GM21447 (cell line): ENCODE measurements around the gene RUNX2.
"Not testable (repeated sequence)": the region's sequence is repeated elsewhere in the genome, so short reads cannot be mapped to it uniquely, and the experiment has no call there.

ENCODE experiments used
- ATAC-seq: cut with Tn5 transposase; IDR thresholded peaks from one replicate; pipeline ENCODE4 v1.9.1; 2021; ENCODE audit not compliant: unreplicated experiment

Gene RUNX2

DNA sequence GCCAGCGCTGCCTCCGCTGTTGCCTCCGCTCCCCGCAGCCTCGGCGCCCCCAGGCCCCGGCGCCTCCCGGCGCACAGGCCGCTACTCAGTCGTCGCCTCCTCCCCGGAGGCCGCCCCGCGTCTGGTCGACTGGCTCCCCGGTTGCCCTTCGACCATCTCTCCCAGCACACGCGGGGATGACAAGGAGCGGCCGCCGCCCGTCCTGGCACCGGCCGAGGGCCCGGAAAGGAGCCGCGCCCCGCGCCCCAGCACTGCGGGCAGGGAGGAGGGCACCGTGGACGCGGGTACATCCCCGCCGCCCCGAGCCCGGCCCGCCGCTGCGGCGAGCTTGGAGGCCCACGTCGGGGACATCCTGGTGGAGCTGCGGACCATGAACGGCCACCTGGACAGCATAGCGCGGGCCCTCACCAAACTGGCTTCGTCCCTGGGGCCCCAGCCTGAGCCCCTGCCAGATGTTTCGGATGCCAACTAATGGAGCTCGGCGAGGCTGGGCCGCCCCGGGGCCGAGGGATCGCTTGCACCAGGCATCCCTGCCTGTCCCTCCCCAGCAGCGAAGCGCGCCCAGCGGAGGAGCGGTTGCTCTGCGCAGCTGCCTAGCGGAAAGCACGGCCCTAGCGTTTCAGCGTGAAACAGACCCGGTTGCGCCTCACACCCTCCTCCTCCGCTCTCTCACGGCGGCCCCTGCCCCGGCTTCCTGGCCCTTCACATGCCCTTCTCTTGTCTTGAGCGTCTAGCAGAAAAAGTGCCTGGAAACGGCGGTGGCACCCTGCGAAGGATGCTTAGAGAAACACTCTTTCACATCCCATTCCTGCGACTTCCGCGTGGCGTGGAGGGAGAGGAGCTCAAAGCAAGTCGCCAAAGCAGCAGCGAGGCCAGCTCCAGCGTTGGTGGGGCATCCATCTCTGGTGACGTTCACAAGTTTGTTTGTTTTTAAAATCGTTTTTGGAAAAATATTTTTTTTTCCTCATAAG lies 335.4 kb downstream of the RUNX2 start:
- no peak for ATAC-seq

- no peak for ATAC-seq
Measured at GRCh38 chr6:45664707-45665106, 336.6 kb downstream of the RUNX2 start.

DNA sequence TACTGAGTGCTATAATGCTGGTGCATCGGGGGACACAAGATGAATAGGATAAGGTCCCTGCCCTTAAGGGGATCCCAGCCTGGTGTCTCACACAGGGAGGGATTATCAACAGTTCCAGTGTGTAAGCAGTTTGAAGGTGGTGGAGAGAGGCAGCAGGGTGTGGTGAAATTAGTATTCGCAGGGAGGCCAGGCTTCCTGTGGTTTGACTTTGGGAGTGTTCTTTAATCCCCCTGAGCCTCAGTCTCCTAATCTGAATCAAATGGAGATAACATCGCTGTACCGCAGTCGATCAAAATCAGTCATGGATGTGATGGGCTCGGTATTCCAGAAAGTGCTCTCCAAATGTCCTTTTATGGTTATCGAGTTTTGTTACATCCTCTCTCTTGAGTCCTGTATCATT lies 337.7 kb downstream of the RUNX2 start:
- no peak for ATAC-seq

- ATAC-seq, result no peak
Measured at GRCh38 chr6:45666846-45667245, 338.7 kb downstream of the RUNX2 start.

GRCh38 chr6:45667300-45667699 lies 339.2 kb downstream of the RUNX2 start:
- ATAC-seq, result no peak

- ATAC-seq, result no peak
Measured at GRCh38 chr6:45667766-45668165, 339.6 kb downstream of the RUNX2 start.

- ATAC-seq, result no peak
Measured at GRCh38 chr6:45668705-45669104, 340.6 kb downstream of the RUNX2 start.

GRCh38 chr6:45673167-45673566 lies 345.0 kb downstream of the RUNX2 start:
- not testable (repeated sequence) for ATAC-seq

DNA sequence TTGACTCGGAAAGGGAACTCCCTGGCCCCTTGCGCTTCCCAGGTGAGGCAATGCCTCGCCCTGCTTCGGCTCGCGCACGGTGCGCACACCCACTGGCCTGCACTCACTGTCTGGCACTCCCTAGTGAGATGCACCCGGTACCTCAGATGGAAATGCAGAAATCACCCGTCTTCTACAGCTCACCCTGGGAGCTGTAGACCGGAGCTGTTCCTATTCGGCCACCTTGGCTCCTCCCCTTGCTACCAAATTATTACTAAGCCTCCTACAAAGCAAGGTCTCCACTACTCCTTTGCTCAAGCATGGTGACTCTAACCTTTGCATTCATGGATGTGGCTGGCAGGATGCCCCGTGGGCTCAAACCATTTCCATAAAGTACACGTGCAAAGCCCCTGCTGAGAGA lies 347.0 kb downstream of the RUNX2 start:
- ATAC-seq, result not testable (repeated sequence)

GRCh38 chr6:45675634-45676033 lies 347.5 kb downstream of the RUNX2 start:
- ATAC-seq, result no peak

DNA sequence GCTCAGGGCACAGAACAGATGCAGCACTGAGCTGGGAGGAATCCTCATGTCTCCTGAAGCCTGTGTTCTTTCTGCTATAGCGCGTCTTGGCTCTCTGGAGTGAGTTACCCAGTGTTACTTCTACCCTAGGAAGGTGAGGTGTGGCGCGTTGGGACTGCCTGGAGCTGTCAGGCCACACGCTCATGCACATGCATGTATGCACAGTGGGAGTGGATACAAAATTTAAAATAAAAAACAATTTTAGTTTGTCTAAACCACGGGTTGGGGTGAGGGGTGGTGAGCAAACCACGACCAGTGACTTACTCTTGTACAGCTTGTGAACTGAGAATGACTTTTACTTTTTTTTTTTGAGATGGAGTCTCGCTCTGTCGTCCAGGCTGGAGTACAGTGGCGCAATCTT lies 348.2 kb downstream of the RUNX2 start:
- no peak for ATAC-seq

- peak; percentile 52 for ATAC-seq
Measured at GRCh38 chr6:45677381-45678284, 349.5 kb downstream of the RUNX2 start.

GRCh38 chr6:45678285-45678607 lies 350.1 kb downstream of the RUNX2 start:
- ATAC-seq, result no peak

DNA sequence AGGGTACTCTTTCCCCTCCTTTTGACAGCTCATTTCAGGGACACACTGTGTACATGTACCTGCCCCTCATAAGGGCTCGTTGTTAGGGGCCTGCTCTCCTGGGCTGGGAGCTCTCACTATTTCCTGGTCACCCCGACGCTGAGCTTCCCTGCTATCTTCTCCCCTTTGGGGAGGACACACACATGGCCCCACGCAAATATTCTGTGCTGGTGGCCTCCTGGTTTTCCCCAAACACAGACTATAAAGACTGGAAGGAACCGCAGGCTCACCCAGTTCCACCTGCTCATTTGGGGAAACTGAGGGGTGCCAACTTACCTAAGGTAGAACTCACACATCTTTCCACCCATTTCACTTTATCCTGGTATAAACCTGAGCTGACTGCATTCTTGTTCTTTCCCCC lies 351.0 kb downstream of the RUNX2 start:
- ATAC-seq, result no peak

DNA sequence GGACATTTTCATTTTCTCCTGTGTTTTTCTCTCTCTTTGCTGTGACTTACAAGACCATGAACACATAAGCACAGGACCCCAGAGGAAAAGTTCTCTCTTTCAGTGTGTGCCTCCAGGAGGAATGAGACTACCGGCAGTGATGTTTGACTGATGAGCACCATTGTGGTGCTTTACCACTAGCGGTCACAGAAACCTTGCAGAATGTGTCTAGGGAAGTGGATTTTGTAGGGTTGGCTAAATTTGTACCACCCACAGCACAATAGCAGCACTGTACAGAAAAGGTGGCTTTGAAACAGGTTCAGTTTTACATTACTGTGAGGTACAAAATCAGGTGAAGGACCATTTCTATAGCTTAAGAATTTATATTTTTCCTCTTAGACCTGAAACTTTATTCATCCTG lies 351.5 kb downstream of the RUNX2 start:
- no peak for ATAC-seq

GRCh38 chr6:45681860-45682511 lies 353.9 kb downstream of the RUNX2 start:
- peak; percentile 94 for ATAC-seq

- ATAC-seq, result no peak
Measured at GRCh38 chr6:45684476-45684875, 356.3 kb downstream of the RUNX2 start.

- no peak for ATAC-seq
Measured at GRCh38 chr6:45685076-45685475, 356.9 kb downstream of the RUNX2 start.

DNA sequence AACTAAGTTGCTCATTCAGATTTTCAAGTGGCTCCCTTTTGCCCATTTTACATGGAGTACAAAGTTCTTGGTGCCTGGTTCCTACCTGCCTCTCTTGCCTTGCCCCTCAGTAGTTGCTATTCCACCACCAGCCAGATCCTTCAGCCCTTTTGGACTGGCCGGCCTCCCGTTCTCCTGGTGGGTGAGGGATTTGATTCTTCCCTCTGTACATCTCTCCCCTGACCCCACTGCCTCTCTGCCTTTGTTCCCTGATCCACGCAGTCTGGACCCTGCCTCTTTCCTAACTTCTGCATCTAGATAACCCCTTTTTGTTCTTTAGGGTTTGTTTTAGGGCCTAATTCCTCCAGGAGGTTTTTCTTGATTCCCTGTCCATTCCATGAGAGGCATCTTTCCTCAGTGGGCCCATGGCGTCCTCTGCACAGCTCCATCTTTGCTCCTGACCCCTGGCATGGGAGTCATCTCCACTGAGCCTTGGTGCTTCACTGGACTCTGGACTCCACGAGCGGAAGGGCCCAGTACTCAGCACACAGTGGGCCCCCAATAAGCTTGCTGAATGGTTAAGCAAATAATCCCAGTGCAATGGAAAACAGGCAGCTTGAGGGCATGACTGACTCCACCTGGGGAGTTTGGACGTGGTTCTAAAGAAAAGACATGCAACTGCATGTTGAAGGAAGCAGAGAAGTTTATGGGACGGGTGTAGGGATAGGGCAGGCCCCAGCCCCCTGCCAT lies 358.9 kb downstream of the RUNX2 start:
- no peak for ATAC-seq

DNA sequence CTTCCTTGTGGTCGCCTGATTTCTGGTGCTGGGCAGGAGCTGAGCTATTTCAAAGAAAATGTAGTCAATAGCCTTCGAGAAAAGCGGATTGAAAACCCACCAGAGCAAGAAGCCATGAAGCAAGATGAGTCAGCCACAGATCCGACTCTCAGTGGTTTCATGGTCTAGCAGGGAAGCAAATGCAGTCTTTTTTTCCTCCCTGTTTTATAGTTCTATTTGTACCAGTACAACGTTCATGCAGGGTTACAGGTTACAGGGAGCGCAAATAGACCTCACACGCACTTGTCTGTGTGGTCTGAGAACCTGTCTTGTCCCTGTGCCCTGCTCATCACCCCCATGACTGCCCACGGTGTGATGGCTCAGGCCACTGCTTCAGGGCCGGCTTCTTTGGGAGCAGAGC lies 359.4 kb downstream of the RUNX2 start:
- peak; percentile 89 for ATAC-seq

DNA sequence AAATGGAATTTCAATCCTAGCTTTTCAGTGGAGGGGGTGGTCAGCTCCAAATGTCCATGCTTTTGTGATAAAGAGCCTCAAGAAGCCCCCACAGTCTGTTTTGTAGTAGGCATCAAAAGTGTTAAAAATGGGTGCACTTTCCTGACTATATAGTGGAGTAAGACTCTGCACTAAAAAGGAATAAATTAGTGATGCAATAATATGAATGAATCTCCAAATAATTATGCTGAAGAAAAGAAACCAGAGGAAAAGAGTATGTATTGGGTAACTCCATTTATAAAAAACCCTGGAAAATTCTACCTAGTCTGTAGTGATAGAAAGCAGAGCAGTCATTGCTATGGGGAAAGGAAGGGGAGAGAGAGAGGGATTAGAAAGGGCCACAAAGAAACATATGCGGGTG lies 360.1 kb downstream of the RUNX2 start:
- ATAC-seq, result no peak
